GM19193 (cell line): ENCODE measurements around the gene GUCA2A.

ENCODE experiments used
- POLR2A ChIP-seq: IDR thresholded peaks from 4 replicates; pipeline ENCODE4 v1.6.1; 2011; ENCODE audit not compliant: insufficient read depth, insufficient read length; ENCODE audit errors: extremely low read depth

The GUCA2A gene, protein sequence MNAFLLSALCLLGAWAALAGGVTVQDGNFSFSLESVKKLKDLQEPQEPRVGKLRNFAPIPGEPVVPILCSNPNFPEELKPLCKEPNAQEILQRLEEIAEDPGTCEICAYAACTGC

GRCh38 chr1:42164551-42165420 lies at the start of gene GUCA2A:
GUCA2A (minus strand) TSS chr1:42164745; CDS start chr1:42164712, 33 bp downstream.
- no peak for TF ChIP-seq POLR2A

GRCh38 chr1:42211224-42211623 lies 46.7 kb upstream of the GUCA2A start:
- TF ChIP-seq POLR2A = no peak

DNA sequence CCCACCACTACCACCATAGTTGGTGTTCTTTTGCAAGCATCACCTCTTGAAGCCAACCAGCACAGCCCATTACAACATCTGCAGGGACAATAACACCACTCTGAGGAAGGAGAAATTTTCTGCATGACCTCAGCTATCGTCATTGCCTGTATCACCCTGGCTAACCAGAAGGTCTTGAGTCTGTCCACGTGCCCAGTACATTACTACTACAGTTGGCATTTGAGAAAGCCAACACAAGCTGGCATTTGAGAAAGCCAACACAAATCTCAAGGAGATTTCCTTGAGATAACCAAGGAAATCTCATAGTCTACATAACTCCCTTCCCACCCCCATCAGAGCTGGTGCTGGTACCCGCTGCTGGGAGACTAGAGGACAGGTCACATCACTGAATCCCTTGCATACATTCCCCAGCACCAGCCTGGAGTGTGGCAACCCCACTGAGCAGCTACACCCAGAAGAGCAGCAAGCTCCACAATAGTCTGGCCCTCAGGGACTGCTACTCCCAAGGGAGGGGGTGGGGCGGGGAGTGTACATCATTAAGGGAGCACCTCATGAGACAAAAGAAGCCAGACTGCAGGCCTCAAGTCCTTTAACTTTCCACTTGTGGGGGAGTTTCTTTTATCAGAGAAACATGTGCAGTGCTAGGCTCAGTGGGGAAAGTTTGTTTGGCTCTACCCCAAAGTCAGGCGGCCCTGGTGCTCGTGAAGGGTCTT lies 46.0 kb upstream of the GUCA2A start:
- TF ChIP-seq POLR2A = no peak

GRCh38 chr1:42209526-42210251 lies 45.1 kb upstream of the GUCA2A start:
- TF ChIP-seq POLR2A = no peak

DNA sequence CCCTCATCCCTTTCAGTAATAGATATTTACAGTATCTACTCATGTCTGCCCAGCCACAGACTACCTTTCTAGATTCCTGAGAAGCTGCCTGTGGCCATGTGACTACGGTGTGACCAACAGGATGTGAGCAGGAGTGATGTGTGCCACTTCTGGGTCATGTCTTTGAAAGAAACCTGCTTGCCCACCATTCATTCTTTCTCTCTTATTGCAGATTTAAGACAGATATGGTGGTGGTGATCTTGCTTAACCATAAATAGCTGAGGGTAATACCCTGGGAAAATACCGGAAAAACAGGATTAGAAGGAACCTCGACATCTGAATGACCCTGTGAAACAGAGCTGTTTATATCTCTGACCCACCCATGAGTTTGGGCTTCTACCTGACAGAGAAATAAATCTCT lies 41.6 kb upstream of the GUCA2A start:
- no peak for TF ChIP-seq POLR2A

DNA sequence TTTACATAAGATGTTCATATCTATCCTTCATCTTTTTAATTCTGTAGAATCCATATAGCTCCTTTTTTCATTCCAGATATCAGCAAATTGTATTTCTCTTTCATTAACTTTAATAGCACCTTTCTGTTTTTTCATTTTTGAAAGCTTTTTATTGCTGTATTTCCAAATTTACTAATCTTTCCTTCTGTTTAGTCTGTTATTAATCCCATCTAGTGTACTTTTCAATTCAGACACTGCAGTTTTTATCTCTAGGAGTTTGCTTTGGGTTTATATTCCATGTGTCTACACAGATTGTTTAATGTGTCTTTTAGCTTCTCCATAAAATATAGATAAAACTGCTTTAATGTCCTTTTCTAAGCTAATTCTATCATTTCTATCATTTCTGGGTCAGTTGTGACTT lies 37.4 kb upstream of the GUCA2A start:
- TF ChIP-seq POLR2A = no peak

- no peak for TF ChIP-seq POLR2A
Measured at GRCh38 chr1:42198251-42198650, 33.7 kb upstream of the GUCA2A start.

DNA sequence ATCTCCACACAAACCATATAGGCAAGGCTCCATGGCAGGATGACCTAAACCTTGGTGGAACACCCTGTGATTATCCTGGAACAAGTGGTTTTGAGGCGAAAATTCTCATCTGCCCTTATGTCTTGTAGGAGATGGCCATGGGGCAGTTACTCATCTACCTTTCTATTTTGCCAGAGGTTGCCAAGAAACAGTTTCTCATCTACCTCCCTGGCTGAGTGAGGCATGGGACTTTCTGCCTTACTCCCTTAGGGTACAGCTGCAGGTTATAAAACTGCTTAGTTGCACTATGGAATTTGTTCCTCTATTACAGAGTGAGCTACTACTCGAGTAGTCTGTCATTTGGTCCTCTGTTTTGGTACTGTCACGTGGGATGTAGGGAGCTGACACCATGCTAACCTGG lies 31.3 kb upstream of the GUCA2A start:
- TF ChIP-seq POLR2A = no peak

DNA sequence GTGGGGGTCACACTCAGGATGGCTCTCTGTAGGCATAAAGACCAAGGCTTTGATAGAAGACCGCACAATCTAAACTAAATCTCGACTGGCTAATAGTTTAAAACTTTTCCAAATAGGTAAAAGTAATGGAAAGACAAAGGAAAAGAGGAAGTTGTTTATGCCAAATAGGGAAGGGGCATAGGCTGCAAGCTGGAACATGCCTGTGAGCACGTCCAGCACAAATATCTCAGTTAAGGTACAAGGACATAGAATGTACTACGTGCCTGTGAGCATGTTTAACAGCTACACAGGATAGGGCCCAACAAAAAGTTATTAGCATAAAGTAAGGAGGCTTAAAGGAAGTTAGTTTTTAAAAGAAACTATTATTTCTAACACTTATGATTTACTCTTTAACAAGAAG lies 27.6 kb upstream of the GUCA2A start:
- TF ChIP-seq POLR2A = no peak

DNA sequence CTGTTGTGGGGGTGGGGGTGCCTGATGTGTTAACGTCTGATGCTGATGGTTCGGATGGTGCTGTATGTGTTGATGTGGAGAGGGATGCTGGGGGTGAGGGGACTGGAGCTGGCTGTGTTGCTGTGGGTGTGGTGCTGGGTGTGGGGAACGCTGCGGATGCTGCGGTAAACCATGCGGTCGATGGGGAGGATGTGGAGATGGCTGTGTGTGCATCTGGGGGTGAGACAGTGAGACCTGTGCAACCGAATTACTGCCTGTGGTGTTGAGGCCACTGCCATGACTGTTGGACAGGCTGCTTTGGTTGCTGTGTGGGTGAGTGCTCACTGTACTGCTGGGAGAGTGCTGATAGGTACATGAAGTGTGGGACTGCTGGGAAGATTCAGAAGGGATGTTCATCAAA lies 26.8 kb upstream of the GUCA2A start:
- TF ChIP-seq POLR2A = no peak

GRCh38 chr1:42189931-42190853 lies 25.6 kb upstream of the GUCA2A start:
- TF ChIP-seq POLR2A = no peak

DNA sequence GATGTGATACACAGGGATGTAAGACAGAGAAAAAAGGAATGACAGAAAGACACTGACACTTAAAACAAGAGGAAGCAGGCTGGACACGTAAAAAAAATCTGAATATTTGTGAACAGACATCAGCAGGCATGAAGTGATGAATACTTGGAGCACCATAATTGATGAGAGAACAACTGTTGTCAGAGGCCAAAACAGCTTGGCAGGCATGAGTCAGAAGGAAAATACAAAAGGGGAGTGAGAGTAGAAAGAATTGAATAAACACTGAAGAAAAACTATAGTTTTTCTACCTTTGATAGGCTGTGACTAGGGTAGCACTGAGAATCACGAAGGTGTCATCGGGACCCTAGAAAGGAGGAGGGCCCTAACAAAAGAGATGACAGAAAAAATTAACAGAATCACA lies 21.6 kb upstream of the GUCA2A start:
- no peak for TF ChIP-seq POLR2A

DNA sequence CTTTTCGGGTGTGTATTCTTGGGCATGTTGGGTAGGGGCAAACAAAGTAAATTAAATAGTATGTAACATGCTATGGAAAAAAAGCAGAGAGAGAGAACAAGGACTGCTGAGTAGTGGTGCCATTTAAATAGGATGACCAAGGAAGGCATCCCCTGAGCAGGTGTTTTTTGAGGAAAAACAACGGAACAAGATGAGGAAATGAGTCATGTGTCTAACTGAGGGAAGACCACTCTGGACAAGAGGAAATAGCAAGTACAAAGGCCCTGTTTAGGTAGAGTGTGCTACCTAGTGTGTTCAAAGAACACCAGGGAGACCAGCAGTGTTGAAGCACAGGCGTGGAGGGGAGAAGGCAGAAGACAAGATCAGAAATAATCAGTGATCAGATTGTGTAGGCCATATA lies 20.1 kb upstream of the GUCA2A start:
- no peak for TF ChIP-seq POLR2A

- no peak for TF ChIP-seq POLR2A
Measured at GRCh38 chr1:42183957-42184268, 19.4 kb upstream of the GUCA2A start.
